NCI-H2081 (cell line): ENCODE data around the gene GSTO2.
A peak's percentile ranks its signal among the peaks of the same experiment; 100 is the strongest.
"Not testable (repeated sequence)": the region's sequence is repeated elsewhere in the genome, so short reads cannot be mapped to it uniquely, and the experiment has no call there.

Experiments used
- DNase-seq, 2 experiments: peaks; one replicate each; lab custom pipeline; 2025; lab: John Stamatoyannopoulos, UW

Gene GSTO2

GRCh38 chr10:104268713-104269645, at the start of gene GSTO2:
Gene GSTO2, plus strand, starts transcription at chr10:104269184. Its CDS starts 5,732 bp downstream, at chr10:104274916.
- DNase-seq, result peak; percentile 93 to 96

- DNase-seq, result no peak
These were observed 48.5 kb upstream of the GSTO2 start for GRCh38 chr10:104220522-104220921.

- no peak for DNase-seq
These were observed 45.7 kb upstream of the GSTO2 start for GRCh38 chr10:104223304-104223703.

GRCh38 chr10:104230490-104230889, 38.5 kb upstream of the GSTO2 start:
- no peak for DNase-seq

GRCh38 chr10:104231784-104232612, 37.0 kb upstream of the GSTO2 start, which contains the start of gene CFAP43:
Gene CFAP43, minus strand, starts transcription at chr10:104232364. Its CDS starts 118 bp downstream, at chr10:104232246.
- DNase-seq, result peak; percentile 92 to 93

- DNase-seq, result no peak
These were observed 36.3 kb upstream of the GSTO2 start for GRCh38 chr10:104232613-104233102.

GRCh38 chr10:104233817-104234216, 35.2 kb upstream of the GSTO2 start:
- DNase-seq, result no peak

- DNase-seq, result no peak
These were observed 34.0 kb upstream of the GSTO2 start for GRCh38 chr10:104234934-104235333.

GRCh38 chr10:104235801-104236200, 33.2 kb upstream of the GSTO2 start:
- DNase-seq, result no peak

- DNase-seq, result no peak
These were observed 28.9 kb upstream of the GSTO2 start for GRCh38 chr10:104240078-104240477.

- DNase-seq, result no peak
These were observed 26.4 kb upstream of the GSTO2 start for GRCh38 chr10:104242545-104242944.

- DNase-seq, result not testable (repeated sequence)
These were observed 26.0 kb upstream of the GSTO2 start for GRCh38 chr10:104243009-104243408.

- DNase-seq, result no peak
These were observed 25.5 kb upstream of the GSTO2 start for GRCh38 chr10:104243512-104243911.

- no peak for DNase-seq
These were observed 23.8 kb upstream of the GSTO2 start for GRCh38 chr10:104245066-104245632.

GRCh38 chr10:104246976-104247375, 22.0 kb upstream of the GSTO2 start:
- DNase-seq, result no peak

GRCh38 chr10:104247513-104248146, 21.4 kb upstream of the GSTO2 start:
- DNase-seq, result no peak

- DNase-seq, result not testable (repeated sequence)
These were observed 20.1 kb upstream of the GSTO2 start for GRCh38 chr10:104248931-104249330.

- DNase-seq, result no peak
These were observed 18.6 kb upstream of the GSTO2 start for GRCh38 chr10:104250371-104250770.

GRCh38 chr10:104251443-104251842, 17.5 kb upstream of the GSTO2 start:
- no peak for DNase-seq

- no peak for DNase-seq
These were observed 16.6 kb upstream of the GSTO2 start for GRCh38 chr10:104252368-104252767.

- no peak for DNase-seq
These were observed 15.9 kb upstream of the GSTO2 start for GRCh38 chr10:104253106-104253505.
